AG10803 (cell line): ENCODE results near the gene FAIM.
A peak's percentile ranks its signal among the peaks of the same experiment; 100 is the strongest.
"Not testable (repeated sequence)": the region's sequence is repeated elsewhere in the genome, so short reads cannot be mapped to it uniquely, and the experiment has no call there.

Experiments used
- DNase-seq: peaks from one replicate; pipeline ENCODE4 v3.0.0; 2010; ENCODE audit warnings: low read depth
- H3K4me3 ChIP-seq: 2 replicates; pipeline ENCODE4 v1.5.1; 2011; ENCODE audit warnings: mild to moderate bottlenecking, low read length, control low read depth
- TF ChIP-seq, protein P1 (sequence below): conservative IDR thresholded peaks from 2 replicates; pipeline ENCODE4 v1.5.1; 2011; ENCODE audit warnings: mild to moderate bottlenecking, low read length, control low read depth, inconsistent platforms

FAIM gene

DNA sequence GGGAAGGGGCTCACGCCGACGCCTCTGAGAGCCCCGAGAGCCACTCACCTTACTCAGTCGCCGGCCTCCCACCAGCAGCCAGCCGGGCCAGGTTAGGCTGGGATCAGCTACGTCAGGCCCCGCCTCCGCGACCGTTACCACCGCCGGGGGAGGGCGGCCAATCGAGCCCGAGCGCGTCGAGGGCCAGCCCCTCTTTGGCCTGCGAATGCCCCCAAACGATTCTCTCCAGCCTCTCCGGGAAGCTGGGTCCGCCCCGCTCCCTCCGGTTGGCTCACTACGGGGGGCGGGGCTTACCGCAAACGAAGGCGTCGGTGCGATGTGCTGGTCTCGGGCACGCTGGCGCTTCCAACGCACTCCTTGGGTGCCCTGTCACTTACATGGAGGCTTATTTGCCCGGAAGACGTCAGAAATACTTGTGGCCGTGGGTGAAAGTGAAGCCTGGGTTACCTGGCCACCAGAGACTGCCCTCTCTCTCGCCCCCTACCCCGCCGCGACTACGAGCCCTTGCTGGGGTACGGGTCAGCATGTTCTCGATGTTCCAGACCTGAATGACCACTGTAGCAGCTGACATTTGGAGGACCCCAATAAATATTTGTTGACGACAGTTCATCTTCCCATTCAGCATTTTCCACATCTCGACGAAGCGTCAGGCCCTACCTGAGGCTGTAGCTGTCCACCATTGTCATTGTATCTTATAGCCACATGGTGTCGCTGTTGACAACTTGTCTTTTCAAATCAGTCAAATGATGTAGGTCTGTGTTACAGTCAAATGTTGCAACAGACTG lies 14.2 kb upstream of the FAIM start, which contains the start of gene CEP70:
Gene CEP70 (minus strand): TSS at position 111 of the 785 bp plus-strand sequence. CDS start 21,333 bp downstream, outside the sequence.
- peak within 1 kb of the TSS; percentile 92 for H3K4me3 ChIP-seq
- DNase-seq, result peak; percentile 92

DNA sequence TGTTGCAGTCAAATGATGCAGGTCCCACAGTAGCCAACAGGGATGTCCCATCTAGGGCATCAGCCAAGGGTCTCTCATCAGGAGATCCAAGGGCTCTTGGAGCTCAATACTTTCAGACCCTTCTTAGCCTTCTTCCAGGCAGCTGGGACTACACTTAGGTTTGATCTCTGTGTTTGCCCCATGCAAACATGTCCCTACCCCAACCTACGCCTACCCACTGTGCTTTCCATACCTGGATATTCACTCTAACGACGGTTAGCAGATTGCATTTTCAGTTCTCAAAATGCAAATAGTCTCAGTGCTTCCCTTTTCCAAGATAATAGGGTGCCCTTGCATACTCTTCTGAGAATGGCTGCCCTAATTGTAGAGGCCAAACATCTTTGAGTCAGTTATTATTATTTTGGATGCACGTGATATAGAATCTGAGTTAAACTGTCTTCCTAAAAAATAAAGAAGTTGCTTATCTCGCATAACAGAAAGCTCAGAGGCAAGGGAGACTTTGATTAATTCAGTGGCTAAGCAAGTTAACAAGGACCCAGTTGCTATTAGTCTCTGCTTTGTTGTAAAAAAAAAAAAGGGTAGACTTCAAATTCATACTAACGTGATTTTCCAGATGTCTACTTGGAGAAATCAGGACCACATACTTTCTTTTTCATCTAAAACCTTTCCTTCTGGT lies 13.5 kb upstream of the FAIM start:
- TF ChIP-seq, protein P1, sequence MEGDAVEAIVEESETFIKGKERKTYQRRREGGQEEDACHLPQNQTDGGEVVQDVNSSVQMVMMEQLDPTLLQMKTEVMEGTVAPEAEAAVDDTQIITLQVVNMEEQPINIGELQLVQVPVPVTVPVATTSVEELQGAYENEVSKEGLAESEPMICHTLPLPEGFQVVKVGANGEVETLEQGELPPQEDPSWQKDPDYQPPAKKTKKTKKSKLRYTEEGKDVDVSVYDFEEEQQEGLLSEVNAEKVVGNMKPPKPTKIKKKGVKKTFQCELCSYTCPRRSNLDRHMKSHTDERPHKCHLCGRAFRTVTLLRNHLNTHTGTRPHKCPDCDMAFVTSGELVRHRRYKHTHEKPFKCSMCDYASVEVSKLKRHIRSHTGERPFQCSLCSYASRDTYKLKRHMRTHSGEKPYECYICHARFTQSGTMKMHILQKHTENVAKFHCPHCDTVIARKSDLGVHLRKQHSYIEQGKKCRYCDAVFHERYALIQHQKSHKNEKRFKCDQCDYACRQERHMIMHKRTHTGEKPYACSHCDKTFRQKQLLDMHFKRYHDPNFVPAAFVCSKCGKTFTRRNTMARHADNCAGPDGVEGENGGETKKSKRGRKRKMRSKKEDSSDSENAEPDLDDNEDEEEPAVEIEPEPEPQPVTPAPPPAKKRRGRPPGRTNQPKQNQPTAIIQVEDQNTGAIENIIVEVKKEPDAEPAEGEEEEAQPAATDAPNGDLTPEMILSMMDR, result no peak
- no peak for DNase-seq
- H3K4me3 ChIP-seq, result no peak overlapping the region

More for the DNA sequence above, 14.2 kb upstream of the FAIM start, which contains the start of gene CEP70:
- TF ChIP-seq, protein P1, result peak; percentile 92

- not testable (repeated sequence) for DNase-seq, H3K4me3 ChIP-seq
Observed at GRCh38 chr3:138597186-138597976, 11.2 kb upstream of the FAIM start.

DNA sequence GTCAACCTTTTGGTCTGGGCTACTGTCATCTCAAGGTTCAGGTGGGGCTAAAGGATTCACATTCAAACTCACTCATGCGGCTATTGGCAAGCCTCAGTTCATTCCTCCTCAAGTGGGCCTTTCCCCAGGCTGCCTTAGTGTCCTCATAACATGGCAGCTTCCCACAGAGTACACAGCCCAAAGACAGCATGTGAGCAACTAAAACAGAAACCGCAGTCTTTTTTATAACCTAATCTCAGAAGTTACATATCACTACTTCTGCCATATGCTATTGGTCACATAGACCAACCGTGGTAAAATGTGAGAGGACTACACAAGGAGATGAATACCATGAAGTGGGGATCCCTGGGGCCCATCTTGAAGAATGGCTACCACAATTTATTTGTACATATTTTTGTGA lies 10.0 kb upstream of the FAIM start:
- no peak overlapping the region for H3K4me3 ChIP-seq
- TF ChIP-seq, protein P1, result no peak
- no peak for DNase-seq

DNA sequence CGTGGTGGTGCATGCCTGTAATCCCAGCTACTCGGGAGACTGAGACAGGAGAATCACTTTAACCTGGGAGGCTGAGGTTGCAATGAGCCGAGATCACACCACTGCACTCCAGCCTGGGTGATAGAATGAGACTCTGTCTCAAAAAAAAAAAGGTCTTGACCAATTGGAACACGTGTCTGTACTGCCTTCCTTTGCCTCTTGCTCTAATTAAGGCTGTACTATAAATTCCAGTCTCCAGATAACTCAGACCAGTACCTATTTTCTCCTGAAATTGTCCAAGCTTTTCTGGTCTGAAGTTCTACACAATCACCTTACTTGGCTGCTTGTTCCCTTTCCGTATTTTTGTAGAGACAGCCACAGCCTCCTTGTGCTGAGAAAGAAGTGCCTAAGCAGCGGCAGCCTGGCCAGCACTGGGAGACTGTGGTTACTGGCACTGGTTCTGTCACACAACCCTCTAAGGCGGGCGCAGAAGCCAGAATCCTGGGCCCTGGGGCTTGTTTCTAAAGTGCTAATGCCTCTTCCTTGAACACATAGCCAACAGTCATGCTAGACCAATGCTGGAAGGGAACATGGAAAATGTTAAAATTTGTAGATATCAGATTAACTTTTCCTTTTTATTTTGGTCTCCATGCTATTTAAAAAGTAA lies 8.3 kb upstream of the FAIM start:
- no peak overlapping the region for H3K4me3 ChIP-seq
- DNase-seq, result peak; percentile 42
- TF ChIP-seq, protein P1, result no peak

DNA sequence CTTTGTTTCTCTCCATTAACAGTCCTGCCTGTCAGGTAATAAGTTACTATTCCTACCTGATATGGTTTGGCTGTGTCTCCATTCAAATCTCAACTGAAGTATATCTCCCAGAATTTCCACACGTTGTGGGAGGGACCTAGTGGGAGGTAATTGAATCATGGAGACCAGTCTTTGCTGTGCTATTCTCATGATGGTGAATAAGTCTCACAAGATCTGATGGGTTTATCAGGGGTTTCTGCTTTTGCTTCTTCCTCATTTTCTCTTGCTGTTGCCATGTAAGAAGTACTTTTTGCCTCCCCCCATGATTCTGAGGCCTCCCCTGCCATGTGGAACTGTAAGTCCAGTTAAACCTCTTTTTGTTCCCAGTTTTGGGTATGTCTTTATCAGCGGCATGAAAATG lies 6.9 kb upstream of the FAIM start:
- not testable (repeated sequence) for DNase-seq, H3K4me3 ChIP-seq

DNA sequence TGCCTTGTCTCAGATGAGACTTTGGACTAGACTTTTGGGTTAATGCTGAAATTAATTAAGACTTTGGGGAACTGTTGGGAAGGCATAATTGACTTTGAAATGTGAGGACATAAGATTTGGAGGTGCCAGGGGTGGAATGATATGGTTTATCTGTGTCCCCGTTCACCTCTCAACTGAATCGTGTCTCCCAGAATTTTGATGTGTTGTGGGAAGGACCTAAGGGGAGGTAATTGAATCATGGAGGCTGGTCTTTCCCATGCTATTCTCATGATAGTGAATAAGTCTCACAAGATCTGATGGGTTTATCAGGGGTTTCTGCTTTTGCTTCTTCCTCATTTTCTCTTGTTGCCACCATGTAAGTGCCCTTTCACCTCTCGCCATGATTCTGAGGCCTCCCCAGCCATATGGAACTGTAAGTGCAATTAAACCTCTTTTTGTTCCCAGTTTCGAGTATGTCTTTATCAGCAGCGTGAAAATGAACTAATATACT lies 4.4 kb upstream of the FAIM start:
- not testable (repeated sequence) for H3K4me3 ChIP-seq, DNase-seq

GRCh38 chr3:138609898-138610266 lies 1.3 kb downstream of the FAIM start:
- peak overlapping the region; percentile 76 for H3K4me3 ChIP-seq
- no peak for DNase-seq
- TF ChIP-seq, protein P1, result no peak
